ENCODE measurements around the gene PUM1.
"Not testable (repeated sequence)": the region's sequence is repeated elsewhere in the genome, so short reads cannot be mapped to it uniquely, and the experiment has no call there.

PUM1 gene

GRCh38 chr1:30995990-30996612, 69.4 kb downstream of the PUM1 start:
- DNase-seq (ENCODE audit: low spot score), result no peak

- no peak for DNase-seq (ENCODE audit: low spot score)
These were observed 73.5 kb downstream of the PUM1 start for GRCh38 chr1:30991862-30992606.

DNA sequence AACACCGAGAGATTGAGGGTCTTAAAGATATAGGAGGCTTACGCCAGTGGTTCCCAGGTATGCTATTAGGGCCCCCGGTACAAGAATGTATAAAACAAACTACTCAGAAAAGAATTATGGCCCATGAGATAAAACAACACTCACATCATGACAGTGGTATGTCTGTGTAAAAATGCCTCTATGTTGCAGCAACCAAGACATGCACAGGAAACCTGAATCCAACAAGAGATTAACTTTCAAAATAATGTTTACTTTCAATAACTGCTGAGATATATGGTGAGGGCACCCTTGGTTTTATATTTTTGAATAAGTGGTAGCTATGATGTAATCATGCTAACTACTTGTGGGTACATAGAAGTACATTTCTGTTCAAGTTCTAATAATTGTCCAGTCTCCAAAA, 74.9 kb downstream of the PUM1 start:
- no peak for DNase-seq (ENCODE audit: low spot score)

- DNase-seq (ENCODE audit: low spot score), result no peak
These were observed 77.5 kb downstream of the PUM1 start for GRCh38 chr1:30988045-30988444.

DNA sequence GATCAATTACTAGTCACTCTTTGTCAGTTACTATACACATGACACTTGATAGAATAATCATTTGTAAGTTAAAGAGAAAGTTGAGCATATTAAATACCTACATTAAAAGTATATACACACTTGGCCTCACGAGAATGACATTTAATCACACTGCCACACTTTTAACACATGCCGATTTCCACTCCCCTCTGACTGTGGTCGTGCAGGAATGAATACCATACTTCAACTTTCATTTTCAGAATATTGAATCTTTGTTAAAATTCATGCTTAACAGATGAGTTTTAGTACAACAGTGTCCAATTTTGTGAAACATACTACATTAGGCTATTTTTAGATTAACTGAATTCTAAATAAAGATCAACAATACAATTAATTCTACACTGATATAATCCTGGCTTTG, 78.8 kb downstream of the PUM1 start:
- DNase-seq (ENCODE audit: low spot score), result no peak

- no peak for DNase-seq (ENCODE audit: low spot score)
These were observed 80.5 kb downstream of the PUM1 start for GRCh38 chr1:30984991-30985503.

GRCh38 chr1:30984165-30984889, 81.2 kb downstream of the PUM1 start:
- no peak for DNase-seq (ENCODE audit: low spot score)

GRCh38 chr1:30982937-30983336, 82.6 kb downstream of the PUM1 start:
- peak; percentile 15 for DNase-seq (ENCODE audit: low spot score)

GRCh38 chr1:30982431-30982830, 83.1 kb downstream of the PUM1 start:
- no peak for DNase-seq (ENCODE audit: low spot score)

GRCh38 chr1:30981172-30981571, 84.3 kb downstream of the PUM1 start:
- no peak for DNase-seq (ENCODE audit: low spot score)

DNA sequence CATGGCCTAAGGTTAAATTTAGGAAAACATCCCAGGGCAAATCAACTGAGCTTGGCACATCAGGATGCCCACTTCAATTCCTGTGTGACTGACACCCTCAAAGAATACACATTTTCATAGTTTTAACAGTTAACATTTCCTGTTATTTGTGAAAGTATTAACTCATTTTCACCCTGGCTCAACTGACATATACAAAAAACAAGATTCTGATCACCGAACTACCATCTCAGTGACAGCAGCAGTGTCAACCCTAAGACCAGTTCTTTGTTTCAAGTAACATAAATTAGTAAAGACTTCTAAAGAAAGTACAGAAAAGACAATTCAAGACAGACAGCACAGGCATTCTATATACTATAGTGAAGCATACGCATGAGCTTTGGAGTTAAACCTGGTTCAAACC, 88.0 kb downstream of the PUM1 start:
- DNase-seq (ENCODE audit: low spot score), result no peak

GRCh38 chr1:30977105-30977504, 88.4 kb downstream of the PUM1 start:
- DNase-seq (ENCODE audit: low spot score), result no peak

GRCh38 chr1:30976143-30976542, 89.4 kb downstream of the PUM1 start:
- DNase-seq (ENCODE audit: low spot score), result no peak

GRCh38 chr1:30975217-30975616, 90.3 kb downstream of the PUM1 start:
- no peak for DNase-seq (ENCODE audit: low spot score)

DNA sequence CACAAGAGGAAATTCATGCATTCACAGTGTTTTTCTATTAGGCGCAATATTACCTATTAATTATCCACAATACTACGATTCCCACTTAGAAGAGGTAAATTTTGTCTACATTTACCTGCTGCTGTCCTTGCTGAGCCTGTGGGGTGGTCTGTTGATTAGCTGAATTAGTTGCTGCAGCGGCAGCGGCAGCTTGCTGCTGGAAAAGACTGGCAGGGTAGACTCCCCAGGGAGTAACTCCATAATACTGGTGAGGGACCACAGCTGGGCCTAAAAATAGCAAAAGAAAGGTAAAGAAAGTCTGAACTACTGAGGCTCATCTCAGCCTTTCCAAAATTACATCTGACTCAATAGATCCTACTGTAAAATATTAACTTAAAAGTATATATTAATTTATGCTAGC, 91.0 kb downstream of the PUM1 start:
- DNase-seq (ENCODE audit: low spot score), result no peak

DNA sequence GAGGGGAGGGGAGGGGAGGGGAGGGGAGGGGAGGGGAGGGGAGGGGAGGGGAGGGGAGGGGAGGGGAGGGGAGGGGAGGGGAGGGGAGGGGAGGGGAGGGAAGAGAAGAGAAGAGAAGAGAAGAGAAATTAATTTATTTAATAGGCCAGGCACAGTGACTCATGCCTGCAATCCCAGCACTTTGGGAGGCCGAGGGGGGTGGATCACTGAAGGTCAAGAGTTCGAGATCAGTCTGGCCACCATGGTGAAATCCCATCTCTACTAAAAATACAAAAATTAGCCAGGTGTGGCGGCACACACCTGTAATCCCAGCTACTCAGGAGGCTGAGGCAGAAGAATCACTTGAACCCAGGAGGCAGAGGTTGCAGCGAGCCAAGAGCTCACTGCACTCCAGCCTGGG, 93.2 kb downstream of the PUM1 start:
- DNase-seq (ENCODE audit: low spot score), result not testable (repeated sequence)

DNA sequence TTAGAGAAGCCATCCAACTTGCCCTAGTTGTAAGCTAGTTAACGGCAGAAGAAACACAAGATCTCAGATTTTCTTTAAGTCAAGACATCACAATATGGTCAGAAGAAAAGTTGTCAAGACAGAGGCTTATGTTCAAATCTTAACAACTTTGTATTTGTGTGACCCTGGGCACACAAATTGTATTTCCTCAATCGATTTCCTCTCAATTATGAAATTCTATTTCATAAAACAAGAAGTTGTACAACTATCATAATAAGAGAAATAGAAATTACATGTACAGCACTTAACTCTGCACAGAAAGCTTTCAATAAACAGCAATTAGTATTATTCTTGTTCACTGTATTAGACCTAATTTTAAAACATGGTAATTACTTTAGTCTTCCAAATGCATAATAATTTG, 94.0 kb downstream of the PUM1 start:
- DNase-seq (ENCODE audit: low spot score), result no peak

DNA sequence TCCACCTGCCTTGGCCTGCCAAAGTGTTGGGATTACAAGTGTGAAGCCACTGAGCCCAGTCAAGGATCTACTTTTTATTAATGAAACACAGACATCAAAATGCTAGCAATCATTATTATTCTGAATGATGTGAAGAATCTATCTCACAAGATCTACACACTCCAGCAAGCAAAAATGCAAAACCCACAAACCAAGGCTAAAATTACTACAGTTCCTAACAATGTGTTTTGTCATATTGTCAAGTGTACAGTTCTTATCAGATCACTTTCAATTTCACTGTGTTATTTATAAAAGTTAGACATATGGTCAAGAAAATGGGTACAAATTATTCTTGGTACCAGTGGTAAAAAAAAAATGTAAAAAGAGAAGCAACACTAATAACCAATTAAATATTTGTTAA, 95.6 kb downstream of the PUM1 start:
- DNase-seq (ENCODE audit: low spot score), result no peak

GRCh38 chr1:30968220-30968971, 97.1 kb downstream of the PUM1 start:
- DNase-seq (ENCODE audit: low spot score), result no peak

DNA sequence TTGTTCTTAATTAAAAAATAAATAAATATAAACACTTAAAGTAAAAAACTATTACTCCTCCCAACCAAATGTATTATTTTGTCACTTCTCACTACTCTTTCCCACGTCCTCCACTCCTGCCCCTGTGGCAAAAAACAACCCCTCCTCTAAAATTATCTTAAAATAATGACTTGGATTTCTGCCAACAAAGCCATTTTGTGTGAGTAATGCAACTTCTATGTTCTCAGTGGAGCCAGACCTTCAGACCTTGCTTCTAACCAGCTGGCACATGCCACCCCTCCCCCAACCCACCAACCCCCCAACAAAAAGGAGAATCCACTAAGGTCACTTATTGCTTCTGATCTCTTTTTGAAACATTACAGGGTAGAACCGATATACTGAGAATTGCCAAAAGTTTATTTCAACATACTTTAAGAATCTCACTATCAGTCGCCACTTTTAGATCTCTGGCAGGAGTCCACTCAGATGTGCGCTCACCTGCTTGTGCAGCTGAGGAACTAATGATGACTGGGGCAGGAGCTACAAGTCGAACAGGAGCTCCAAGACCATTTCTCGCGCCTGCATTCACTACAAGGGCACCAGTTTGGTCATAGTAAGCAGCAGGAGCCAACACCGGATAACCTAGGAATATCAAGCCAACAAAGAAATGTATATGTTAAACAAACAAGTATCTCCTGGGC, 98.7 kb downstream of the PUM1 start:
- no peak for DNase-seq (ENCODE audit: low spot score)

- no peak for DNase-seq (ENCODE audit: low spot score)
These were observed 99.5 kb downstream of the PUM1 start for GRCh38 chr1:30965924-30966599.

Measured in putamen (tissue), 1 donor.